22Rv1 (cell line): ENCODE measurements around the gene RABGAP1L.

Source experiments
- CTCF ChIP-seq: fragments of 450-650 bp; IDR thresholded peaks from 2 replicates; pipeline ENCODE4 v1.5.1; 2017; ENCODE audit warnings: mild to moderate bottlenecking
- ZFX ChIP-seq: fragments of 450-650 bp; IDR thresholded peaks from 2 replicates; pipeline ENCODE4 v1.6.1; 2017; ENCODE audit warnings: antibody characterized with exemption, borderline replicate concordance

GRCh38 chr1:174761335-174761734 is 602.0 kb downstream of the RABGAP1L start:
- TF ChIP-seq CTCF (no peak), ZFX (no peak)
